Measurements from ENCODE around the gene NUDT10.

GRCh38 chrX:51334276-51334675, 1.7 kb downstream of the NUDT10 start:
- no peak for TF ChIP-seq REST (IDR thresholded peaks at IDR 0.05; ENCODE audit: insufficient read depth in 1 of 2, low read depth in 2 of 2, low read length in 1 of 2)
- TF ChIP-seq CTCF (IDR thresholded peaks at IDR 0.05) = no peak
- TF ChIP-seq POLR2AphosphoS5 (IDR thresholded peaks at IDR 0.05; ENCODE audit: low read depth, low read length) = no peak
